Measurements from ENCODE around the gene P2RX7. TPM values are rescaled to one million over a fixed set of nuclear protein-coding genes. Genes with fewer than 3 reads are reported as not detected.
"Not testable (repeated sequence)": the region's sequence is repeated elsewhere in the genome, so short reads cannot be mapped to it uniquely, and the experiment has no call there.

Gene P2RX7
- total RNA-seq, 5 donors from 2014 or later (not counting 1 experiment from before 2014, with no cell fraction given) = 4.6 to 11.0 (median 6.9) TPM

- ATAC-seq (replicated peaks in 1 of 4) (no peak), DNase-seq (no peak)
- no peak overlapping the region for H3K27ac ChIP-seq (ENCODE audit: low read length)
- H3K36me3 ChIP-seq (ENCODE audit: control insufficient read depth in 2 of 2, extremely low read depth in 1 of 2, insufficient read depth in 1 of 2, low read length in 1 of 2) = no peaks in the 10 kb centered on the region
- no peak overlapping the region for H3K4me3 Mint-ChIP-seq
- 92% methylated on average over 6 of the region's 7 CpGs for WGBS (ENCODE audit: insufficient coverage)
- no peaks in the 10 kb centered on the region for H3K9me3 ChIP-seq
- H3K36me3 Mint-ChIP-seq = no peaks in the 10 kb centered on the region
- H3K27me3 ChIP-seq (replicated peaks in 1 of 2; ENCODE audit: control insufficient read depth in 2 of 2, extremely low read depth in 1 of 2, insufficient read depth in 2 of 2, low read length in 1 of 2) = no peaks in the 10 kb centered on the region
- no peak overlapping the region for H3K4me3 ChIP-seq (ENCODE audit: control insufficient read depth in 1 of 2, extremely low read depth in 1 of 2, low read length in 1 of 2)
- ChIA-PET CTCF (no interaction called here), POLR2A (no interaction called here)
- no peak overlapping the region for H3K27ac Mint-ChIP-seq
- peaks cover 0 to 12% (median 12%) of the 10 kb centered on the region in 3 donors for H3K4me1 Mint-ChIP-seq
- peaks cover 0 to 6% of the 10 kb centered on the region in 2 experiments for H3K4me1 ChIP-seq (ENCODE audit: control insufficient read depth in 1 of 2, extremely low read depth in 1 of 2, insufficient read depth in 2 of 2, low read length in 2 of 2)
- H3K9me3 Mint-ChIP-seq = no peaks in the 10 kb centered on the region
- no peaks in the 10 kb centered on the region for H3K27me3 Mint-ChIP-seq
Measured at GRCh38 chr12:121198949-121199348, 66.3 kb downstream of the P2RX7 start.

DNA sequence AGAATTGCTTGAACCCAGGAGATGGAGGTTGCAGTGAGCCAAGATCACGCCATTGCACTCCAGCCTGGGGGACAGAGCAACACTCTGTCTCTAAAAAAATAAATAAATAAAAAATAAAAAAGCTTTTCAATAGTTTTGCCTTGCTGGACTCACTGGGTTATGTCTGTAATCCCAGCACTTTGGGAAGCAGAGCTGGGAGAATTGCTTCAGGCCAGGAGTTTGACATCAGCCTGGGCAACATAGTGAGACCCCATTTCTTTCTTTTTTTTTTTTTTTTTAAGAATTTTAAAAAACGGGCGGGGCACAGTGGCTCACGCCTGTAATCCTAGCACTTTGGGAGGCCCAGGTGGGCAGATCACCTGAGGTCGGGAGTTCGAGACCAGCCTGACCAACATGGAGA, 68.5 kb downstream of the P2RX7 start:
- H3K4me3 ChIP-seq (ENCODE audit: control insufficient read depth in 1 of 2, extremely low read depth in 1 of 2, low read length in 1 of 2); H3K4me3 Mint-ChIP-seq; H3K27me3 ChIP-seq (replicated peaks in 1 of 2; ENCODE audit: control insufficient read depth in 2 of 2, extremely low read depth in 1 of 2, insufficient read depth in 2 of 2, low read length in 1 of 2); H3K36me3 Mint-ChIP-seq; H3K27ac ChIP-seq (ENCODE audit: low read length); H3K9me3 Mint-ChIP-seq; H3K27ac Mint-ChIP-seq; H3K9me3 ChIP-seq; H3K36me3 ChIP-seq (ENCODE audit: control insufficient read depth in 2 of 2, extremely low read depth in 1 of 2, insufficient read depth in 1 of 2, low read length in 1 of 2); POLR2A ChIA-PET; H3K4me1 ChIP-seq (ENCODE audit: control insufficient read depth in 1 of 2, extremely low read depth in 1 of 2, insufficient read depth in 2 of 2, low read length in 2 of 2); ATAC-seq (replicated peaks in 1 of 4); DNase-seq; H3K27me3 Mint-ChIP-seq: not testable (repeated sequence)
- CTCF ChIA-PET = interaction anchor here in 1 of 2 donors (0.7 kb wide), 1 partner anchor 21 kb away, joined by 4 read pairs; no protein-coding TSS in a partner anchor
- peaks cover 0 to 12% (median 12%) of the 10 kb centered on the region in 3 donors for H3K4me1 Mint-ChIP-seq
- WGBS (ENCODE audit: insufficient coverage) = no CpG with 5 or more reads among the region's 6 CpGs

- no peaks in the 10 kb centered on the region for H3K9me3 Mint-ChIP-seq
- Histone ChIP-seq H3K4me1 (ENCODE audit: control insufficient read depth in 1 of 2, extremely low read depth in 1 of 2, insufficient read depth in 2 of 2, low read length in 2 of 2) (no peaks in the 10 kb centered on the region), H3K9me3 (no peaks in the 10 kb centered on the region), H3K36me3 (ENCODE audit: control insufficient read depth in 2 of 2, extremely low read depth in 1 of 2, insufficient read depth in 1 of 2, low read length in 1 of 2) (no peaks in the 10 kb centered on the region), H3K27me3 (replicated peaks in 1 of 2; ENCODE audit: control insufficient read depth in 2 of 2, extremely low read depth in 1 of 2, insufficient read depth in 2 of 2, low read length in 1 of 2) (no peaks in the 10 kb centered on the region), H3K27ac (ENCODE audit: low read length) (no peak overlapping the region), H3K4me3 (ENCODE audit: control insufficient read depth in 1 of 2, extremely low read depth in 1 of 2, low read length in 1 of 2) (no peak overlapping the region)
- DNase-seq (no peak), ATAC-seq (replicated peaks in 1 of 4) (no peak)
- H3K27me3 Mint-ChIP-seq = no peaks in the 10 kb centered on the region
- H3K4me1 Mint-ChIP-seq = peaks cover 0 to 6% (median 6%) of the 10 kb centered on the region in 3 donors
- H3K4me3 Mint-ChIP-seq = no peak overlapping the region
- WGBS (ENCODE audit: insufficient coverage) = 84% methylated on average over 7 of the region's 14 CpGs
- ChIA-PET POLR2A (no interaction called here), CTCF (no interaction called here)
- no peak overlapping the region for H3K27ac Mint-ChIP-seq
- no peaks in the 10 kb centered on the region for H3K36me3 Mint-ChIP-seq
Measured at GRCh38 chr12:121202407-121203355, 70.0 kb downstream of the P2RX7 start.

DNA sequence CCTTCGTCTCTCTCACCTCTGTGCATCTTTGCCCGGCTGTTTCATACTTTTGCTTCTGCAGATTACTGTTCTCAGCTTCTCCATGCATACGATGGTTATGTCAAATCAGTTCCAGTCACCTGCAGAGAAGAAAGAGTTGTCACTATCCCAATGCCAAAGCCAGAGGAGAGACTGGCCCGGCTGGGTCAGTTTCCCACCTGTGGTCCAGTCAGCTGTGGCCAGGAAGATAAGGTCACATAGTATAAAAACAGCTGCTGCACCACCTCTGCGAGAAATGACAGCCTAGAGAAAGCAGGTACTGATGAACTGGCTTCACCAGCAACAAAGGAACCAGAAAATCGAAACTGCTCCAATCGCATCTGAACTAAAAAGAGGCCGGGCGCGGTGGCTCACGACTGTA, 70.8 kb downstream of the P2RX7 start:
- DNase-seq = no peak
- Histone ChIP-seq H3K27ac (ENCODE audit: low read length) (no peak overlapping the region), H3K4me1 (ENCODE audit: control insufficient read depth in 1 of 2, extremely low read depth in 1 of 2, insufficient read depth in 2 of 2, low read length in 2 of 2) (no peaks in the 10 kb centered on the region), H3K9me3 (no peaks in the 10 kb centered on the region), H3K4me3 (ENCODE audit: control insufficient read depth in 1 of 2, extremely low read depth in 1 of 2, low read length in 1 of 2) (no peak overlapping the region), H3K36me3 (ENCODE audit: control insufficient read depth in 2 of 2, extremely low read depth in 1 of 2, insufficient read depth in 1 of 2, low read length in 1 of 2) (no peaks in the 10 kb centered on the region), H3K27me3 (replicated peaks in 1 of 2; ENCODE audit: control insufficient read depth in 2 of 2, extremely low read depth in 1 of 2, insufficient read depth in 2 of 2, low read length in 1 of 2) (no peaks in the 10 kb centered on the region)
- Mint-ChIP-seq H3K4me3 (no peak overlapping the region), H3K4me1 (peaks cover 0 to 2% (median 0%) of the 10 kb centered on the region in 3 donors), H3K9me3 (no peaks in the 10 kb centered on the region), H3K27me3 (no peaks in the 10 kb centered on the region), H3K36me3 (no peaks in the 10 kb centered on the region), H3K27ac (no peak overlapping the region)
- ChIA-PET CTCF (interaction anchor here in 1 of 2 donors (0.6 kb wide), 1 partner anchor 221 kb away, joined by 4 read pairs; no protein-coding TSS in a partner anchor), POLR2A (no interaction called here)
- ATAC-seq (replicated peaks in 1 of 4) = no peak
- WGBS (ENCODE audit: insufficient coverage) = 86% methylated on average over 11 of the region's 11 CpGs

DNA sequence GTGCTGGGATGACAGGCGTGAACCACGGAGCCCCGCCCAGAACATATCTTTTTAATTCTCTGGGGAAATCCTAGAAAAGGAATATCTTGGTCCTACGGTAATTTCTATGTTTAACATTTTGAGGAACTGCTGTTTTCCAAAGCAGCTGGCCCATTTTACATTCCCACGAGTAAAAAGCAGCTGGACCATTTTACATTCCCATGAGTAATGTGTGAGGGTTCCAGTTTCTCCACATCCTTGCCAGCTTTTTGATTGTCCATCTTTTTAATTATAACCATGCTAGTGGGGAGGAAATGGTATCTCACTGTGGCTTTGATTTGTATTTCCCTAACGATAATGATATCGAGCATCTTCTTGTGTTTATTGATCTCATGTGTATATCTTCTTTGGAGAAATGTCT, 72.8 kb downstream of the P2RX7 start:
- Histone ChIP-seq H3K4me1 (ENCODE audit: control insufficient read depth in 1 of 2, extremely low read depth in 1 of 2, insufficient read depth in 2 of 2, low read length in 2 of 2) (peaks cover 3 to 9% of the 10 kb centered on the region in 2 experiments), H3K36me3 (ENCODE audit: control insufficient read depth in 2 of 2, extremely low read depth in 1 of 2, insufficient read depth in 1 of 2, low read length in 1 of 2) (no peaks in the 10 kb centered on the region), H3K9me3 (no peaks in the 10 kb centered on the region), H3K4me3 (ENCODE audit: control insufficient read depth in 1 of 2, extremely low read depth in 1 of 2, low read length in 1 of 2) (no peak overlapping the region), H3K27ac (ENCODE audit: low read length) (no peak overlapping the region), H3K27me3 (replicated peaks in 1 of 2; ENCODE audit: control insufficient read depth in 2 of 2, extremely low read depth in 1 of 2, insufficient read depth in 2 of 2, low read length in 1 of 2) (no peaks in the 10 kb centered on the region)
- H3K9me3 Mint-ChIP-seq = no peaks in the 10 kb centered on the region
- no peaks in the 10 kb centered on the region for H3K27me3 Mint-ChIP-seq
- DNase-seq (no peak), ATAC-seq (replicated peaks in 1 of 4) (no peak)
- peaks cover under 1 to 6% (median 5%) of the 10 kb centered on the region in 3 donors for H3K4me1 Mint-ChIP-seq
- 80% methylated on average over 1 of the region's 7 CpGs for WGBS (ENCODE audit: insufficient coverage)
- H3K4me3 Mint-ChIP-seq = no peak overlapping the region
- CTCF ChIA-PET = no interaction called here
- POLR2A ChIA-PET = no interaction called here
- no peak overlapping the region for H3K27ac Mint-ChIP-seq
- H3K36me3 Mint-ChIP-seq = no peaks in the 10 kb centered on the region

DNA sequence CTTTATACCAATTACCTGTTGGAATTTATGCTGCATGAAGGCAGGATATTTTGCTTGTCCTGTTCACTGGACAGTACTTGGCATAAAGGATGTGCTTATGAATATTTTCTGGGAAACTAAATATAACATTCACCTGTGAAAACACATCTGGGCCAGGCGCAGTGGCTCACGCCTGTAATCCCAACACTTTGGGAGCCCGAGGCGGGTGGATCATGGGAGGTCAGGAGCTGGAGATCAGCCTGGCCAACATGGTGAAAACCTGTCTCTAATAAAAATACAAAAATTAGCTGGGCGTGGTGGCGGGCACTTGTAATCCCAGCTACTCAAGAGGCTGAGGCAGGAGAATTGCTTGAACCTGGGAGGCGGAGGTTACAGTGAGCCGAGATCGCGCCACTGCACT, 75.9 kb downstream of the P2RX7 start:
- H3K9me3 Mint-ChIP-seq; POLR2A ChIA-PET; H3K36me3 ChIP-seq (ENCODE audit: control insufficient read depth in 2 of 2, extremely low read depth in 1 of 2, insufficient read depth in 1 of 2, low read length in 1 of 2); DNase-seq; H3K36me3 Mint-ChIP-seq; H3K27me3 ChIP-seq (replicated peaks in 1 of 2; ENCODE audit: control insufficient read depth in 2 of 2, extremely low read depth in 1 of 2, insufficient read depth in 2 of 2, low read length in 1 of 2); H3K27me3 Mint-ChIP-seq; H3K27ac ChIP-seq (ENCODE audit: low read length); H3K4me3 ChIP-seq (ENCODE audit: control insufficient read depth in 1 of 2, extremely low read depth in 1 of 2, low read length in 1 of 2); H3K9me3 ChIP-seq; ATAC-seq (replicated peaks in 1 of 4): not testable (repeated sequence)
- H3K4me1 ChIP-seq (ENCODE audit: control insufficient read depth in 1 of 2, extremely low read depth in 1 of 2, insufficient read depth in 2 of 2, low read length in 2 of 2) = peaks cover 3 to 24% of the 10 kb centered on the region in 2 experiments
- CTCF ChIA-PET = interaction anchor here in 1 of 2 donors (1.0 kb wide), 1 partner anchor 28 kb away, joined by 3 read pairs; no protein-coding TSS in a partner anchor
- Mint-ChIP-seq H3K27ac (peak overlapping the region; percentile 57 to 84), H3K4me1 (peaks cover 20 to 26% (median 25%) of the 10 kb centered on the region in 3 donors), H3K4me3 (peak overlapping the region; percentile 73 to 89 (median 74))
- WGBS (ENCODE audit: insufficient coverage) = 100% methylated on average over 6 of the region's 10 CpGs
